Measurements from ENCODE around the gene COX18.

COX18 gene

GRCh38 chr4:73068491-73069337 is 802 bp downstream of the COX18 start:
- TF ChIP-seq GATA2 (IDR thresholded peaks at IDR 0.05; ENCODE audit: low read depth, low read length) (no peak), GATA3 (IDR thresholded peaks at IDR 0.05; ENCODE audit: low read depth, low read length) (no peak)

- TF ChIP-seq GATA3 (IDR thresholded peaks at IDR 0.05; ENCODE audit: low read depth, low read length) (no peak), GATA2 (IDR thresholded peaks at IDR 0.05; ENCODE audit: low read depth, low read length) (no peak)
Measured at GRCh38 chr4:73067971-73068394, 1.5 kb downstream of the COX18 start.

- TF ChIP-seq GATA2 (IDR thresholded peaks at IDR 0.05; ENCODE audit: low read depth, low read length) (no peak), GATA3 (IDR thresholded peaks at IDR 0.05; ENCODE audit: low read depth, low read length) (no peak)
Measured at GRCh38 chr4:73066928-73067327, 2.6 kb downstream of the COX18 start.

GRCh38 chr4:73066445-73066844 is 3.1 kb downstream of the COX18 start:
- TF ChIP-seq GATA3 (IDR thresholded peaks at IDR 0.05; ENCODE audit: low read depth, low read length) (no peak), GATA2 (IDR thresholded peaks at IDR 0.05; ENCODE audit: low read depth, low read length) (no peak)

GRCh38 chr4:73064536-73064935 is 5.0 kb downstream of the COX18 start:
- TF ChIP-seq GATA2 (IDR thresholded peaks at IDR 0.05; ENCODE audit: low read depth, low read length) (no peak), GATA3 (IDR thresholded peaks at IDR 0.05; ENCODE audit: low read depth, low read length) (no peak)

GRCh38 chr4:73055241-73055897 is 14.1 kb downstream of the COX18 start:
- TF ChIP-seq GATA3 (IDR thresholded peaks at IDR 0.05; ENCODE audit: low read depth, low read length) (no peak), GATA2 (IDR thresholded peaks at IDR 0.05; ENCODE audit: low read depth, low read length) (no peak)

GRCh38 chr4:73053974-73054480 is 15.5 kb downstream of the COX18 start:
- no peak for TF ChIP-seq GATA2 (IDR thresholded peaks at IDR 0.05; ENCODE audit: low read depth, low read length)
- TF ChIP-seq GATA3 (IDR thresholded peaks at IDR 0.05; ENCODE audit: low read depth, low read length) = no peak

- TF ChIP-seq GATA2 (IDR thresholded peaks at IDR 0.05; ENCODE audit: low read depth, low read length) = no peak
- no peak for TF ChIP-seq GATA3 (IDR thresholded peaks at IDR 0.05; ENCODE audit: low read depth, low read length)
Measured at GRCh38 chr4:73053076-73053475, 16.4 kb downstream of the COX18 start.

GRCh38 chr4:73051625-73052024 is 17.9 kb downstream of the COX18 start:
- TF ChIP-seq GATA2 (IDR thresholded peaks at IDR 0.05; ENCODE audit: low read depth, low read length) (no peak), GATA3 (IDR thresholded peaks at IDR 0.05; ENCODE audit: low read depth, low read length) (no peak)

- TF ChIP-seq GATA3 (IDR thresholded peaks at IDR 0.05; ENCODE audit: low read depth, low read length) = no peak
- no peak for TF ChIP-seq GATA2 (IDR thresholded peaks at IDR 0.05; ENCODE audit: low read depth, low read length)
Measured at GRCh38 chr4:73045879-73046278, 23.6 kb downstream of the COX18 start.

GRCh38 chr4:73037057-73037456 is 32.5 kb downstream of the COX18 start:
- no peak for TF ChIP-seq GATA3 (IDR thresholded peaks at IDR 0.05; ENCODE audit: low read depth, low read length)
- TF ChIP-seq GATA2 (IDR thresholded peaks at IDR 0.05; ENCODE audit: low read depth, low read length) = no peak

GRCh38 chr4:73036123-73036522 is 33.4 kb downstream of the COX18 start:
- TF ChIP-seq GATA3 (IDR thresholded peaks at IDR 0.05; ENCODE audit: low read depth, low read length) (no peak), GATA2 (IDR thresholded peaks at IDR 0.05; ENCODE audit: low read depth, low read length) (no peak)

GRCh38 chr4:73034896-73035295 is 34.6 kb downstream of the COX18 start:
- no peak for TF ChIP-seq GATA3 (IDR thresholded peaks at IDR 0.05; ENCODE audit: low read depth, low read length)
- TF ChIP-seq GATA2 (IDR thresholded peaks at IDR 0.05; ENCODE audit: low read depth, low read length) = no peak

- TF ChIP-seq GATA2 (IDR thresholded peaks at IDR 0.05; ENCODE audit: low read depth, low read length) (no peak), GATA3 (IDR thresholded peaks at IDR 0.05; ENCODE audit: low read depth, low read length) (no peak)
Measured at GRCh38 chr4:73028621-73029020, 40.9 kb downstream of the COX18 start.

GRCh38 chr4:73021634-73022033 is 47.9 kb downstream of the COX18 start:
- TF ChIP-seq GATA2 (IDR thresholded peaks at IDR 0.05; ENCODE audit: low read depth, low read length) = no peak

Measured in SH-SY5Y (cell line).